Loucy (cell line): Measurements from ENCODE around the gene ANO2.

Source experiments
- CTCF ChIP-seq: fragments of 200-600 bp; sonication (generic); conservative IDR thresholded peaks from 2 replicates; pipeline ENCODE4 v1.5.1; 2014; ENCODE audit warnings: mild to moderate bottlenecking, antibody characterized with exemption, low read length
- EZH2phosphoT487 ChIP-seq: fragments of 200-600 bp; IDR thresholded peaks from 2 replicates; pipeline ENCODE4 v1.6.1; 2018; ENCODE audit warnings: antibody characterized with exemption, mild to moderate bottlenecking, moderate library complexity, borderline replicate concordance

DNA sequence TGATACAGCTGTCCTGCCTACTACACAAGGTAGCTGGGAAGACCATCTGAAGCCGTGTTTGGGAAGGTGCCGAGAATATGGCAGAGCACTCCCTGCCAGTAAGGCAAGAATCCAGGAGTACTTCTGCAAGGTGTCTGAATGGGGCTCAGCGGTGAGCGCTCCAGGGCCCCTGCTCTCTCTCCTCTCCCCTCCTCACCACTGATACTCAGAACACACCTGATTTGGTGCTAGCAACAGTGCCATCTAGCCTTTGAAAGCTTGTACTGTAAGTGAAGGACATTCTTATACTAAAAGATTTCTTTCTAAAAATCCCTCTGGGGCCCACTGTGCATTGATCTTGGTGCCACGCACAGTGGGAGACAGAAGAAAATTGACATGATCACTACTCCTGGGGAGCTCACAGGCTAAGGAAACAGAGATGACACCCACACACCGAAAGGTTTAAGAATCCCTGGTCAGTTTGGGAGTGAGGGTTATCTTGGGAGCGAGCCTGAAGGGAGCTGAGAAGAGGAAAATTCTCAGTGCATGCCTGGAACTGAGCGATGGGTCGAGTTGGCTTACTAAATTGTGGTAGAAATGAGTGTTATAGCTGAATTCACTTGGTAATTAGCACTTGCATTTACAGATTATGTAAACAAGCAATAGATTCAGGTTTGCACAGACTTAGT, 296.2 kb downstream of the ANO2 start:
- TF ChIP-seq CTCF (peak; percentile 64), EZH2phosphoT487 (no peak)
